H4 (cell line): Measurements from ENCODE around the gene PAQR8. TPM values are rescaled to one million over a fixed set of nuclear protein-coding genes. Genes with fewer than 3 reads are reported as not detected.

ENCODE experiments used
- DNase-seq: peaks from one replicate; pipeline ENCODE4 v3.0.0-alpha.2; 2015; ENCODE audit warnings: low spot score
- total RNA-seq: library from RNA; depleted of rRNA; stranded (reverse); fragments of >200 nt; shearing (Covaris generic); gene quantifications from 2 replicates; pipeline ENCODE4 v1.2.3, GENCODE V29; 2014

PAQR8 gene
- total RNA-seq, 1 experiment from 2014 or later = 3.8 TPM

DNA sequence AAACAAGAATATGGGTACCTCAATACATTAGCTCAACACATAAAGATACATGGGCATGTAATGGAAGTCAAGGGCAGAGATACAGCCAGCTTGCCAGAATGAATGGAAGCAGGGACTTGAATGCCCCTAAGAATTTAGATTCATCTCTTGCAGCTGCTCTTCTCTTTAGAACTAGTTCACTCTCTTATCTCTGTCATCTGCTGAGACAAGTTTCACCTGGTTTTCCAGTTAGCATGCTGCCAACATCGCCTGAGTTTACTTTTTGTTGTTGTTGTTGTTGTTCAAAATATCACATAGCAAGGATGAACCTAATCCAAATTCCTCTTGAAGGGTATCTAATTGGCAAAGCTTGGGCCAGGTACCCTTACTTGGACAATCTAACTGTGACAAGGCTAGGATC, 14.1 kb upstream of the PAQR8 start:
- DNase-seq = no peak

DNA sequence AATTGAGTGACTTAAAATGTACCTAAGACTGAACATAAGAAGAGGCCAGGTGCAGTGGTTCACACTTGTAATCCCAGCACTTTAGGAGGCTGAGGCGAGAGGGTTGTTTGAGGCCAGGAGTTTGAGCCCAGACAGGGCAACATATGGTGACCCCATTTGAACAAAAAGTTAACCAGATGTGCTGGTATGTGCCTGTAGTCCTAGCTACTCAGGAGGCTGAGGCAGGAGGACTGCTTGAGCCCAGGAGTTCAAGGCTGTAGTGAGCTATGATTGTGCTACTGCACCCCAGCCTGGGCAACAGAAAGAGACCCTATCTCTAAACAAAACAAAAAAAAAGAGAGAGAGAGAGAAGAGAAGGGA, 10.1 kb upstream of the PAQR8 start:
- DNase-seq = no peak

DNA sequence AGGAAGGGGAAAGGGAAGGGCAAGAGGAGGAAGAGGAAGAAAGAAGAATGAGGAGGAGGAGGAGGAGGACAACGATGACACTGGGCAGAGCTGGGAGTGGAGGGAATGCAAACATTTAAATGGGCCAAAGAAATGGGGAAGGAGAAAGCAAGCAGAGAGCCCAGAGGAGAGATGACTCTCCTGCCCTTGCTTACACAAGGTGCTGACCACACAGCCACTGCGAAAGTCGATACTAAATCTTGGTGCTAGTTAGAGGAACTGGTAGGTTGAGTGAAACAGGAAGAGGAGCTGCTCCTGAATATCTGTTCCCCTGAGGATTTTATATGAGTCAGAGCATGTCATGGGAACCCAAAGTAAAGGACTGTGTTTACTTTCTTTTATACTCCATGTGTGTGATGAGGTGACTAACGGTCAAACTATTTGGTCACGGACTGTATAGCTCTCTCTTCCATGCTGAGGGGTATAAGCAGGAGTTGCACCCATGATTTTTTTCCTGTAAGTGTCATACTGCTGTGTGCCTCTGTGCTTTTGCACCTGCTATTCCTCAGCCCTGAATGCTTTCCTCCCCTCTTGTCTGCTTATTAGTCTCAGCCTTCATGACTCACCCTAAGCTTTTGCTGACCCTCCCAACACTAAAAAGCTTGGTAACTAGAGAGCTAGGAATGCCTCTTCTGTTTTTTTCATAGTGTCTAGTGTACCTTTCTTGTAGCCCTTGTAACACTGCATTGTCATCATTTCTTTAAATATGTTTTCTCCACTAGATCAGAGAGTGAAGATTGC, 9.5 kb upstream of the PAQR8 start:
- DNase-seq = peak; percentile 95

DNA sequence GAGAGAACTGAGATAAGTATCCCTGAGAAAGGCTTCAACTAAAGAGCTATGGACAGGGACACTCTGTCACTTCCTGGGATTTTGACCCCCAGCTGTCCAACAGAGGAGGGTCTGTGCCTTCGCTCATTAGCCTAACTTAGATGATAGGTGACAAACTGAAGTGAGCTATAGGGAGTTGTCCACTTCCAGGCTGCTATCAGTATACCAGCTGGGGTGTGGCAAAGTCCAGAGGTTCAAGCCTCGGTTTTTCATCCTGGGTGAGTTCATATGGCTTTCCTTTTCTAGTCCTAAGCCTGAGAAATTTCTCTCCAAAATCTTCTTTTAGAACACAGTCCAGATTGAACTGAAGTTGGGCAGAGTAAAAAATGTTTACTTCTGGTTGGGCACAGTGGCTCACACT, 5.9 kb upstream of the PAQR8 start:
- no peak for DNase-seq

DNA sequence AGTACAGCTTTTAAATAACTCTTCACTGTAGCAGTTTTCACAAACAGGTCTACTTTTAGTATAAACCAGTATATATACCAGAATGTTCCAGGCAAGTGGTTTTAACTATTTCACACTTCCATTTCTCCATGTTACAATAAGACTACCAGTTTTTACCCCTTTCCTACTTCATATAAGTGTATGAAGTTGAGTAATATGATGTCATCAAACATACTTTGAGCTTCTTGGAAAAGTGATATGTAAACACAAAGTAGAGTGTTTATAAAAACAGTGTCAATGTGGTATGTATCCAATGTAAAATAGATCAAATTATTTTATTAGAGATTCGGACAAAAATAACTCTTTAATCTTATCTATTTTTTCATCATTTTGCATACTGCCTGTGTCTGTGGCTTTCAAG, 2.5 kb upstream of the PAQR8 start:
- no peak for DNase-seq

DNA sequence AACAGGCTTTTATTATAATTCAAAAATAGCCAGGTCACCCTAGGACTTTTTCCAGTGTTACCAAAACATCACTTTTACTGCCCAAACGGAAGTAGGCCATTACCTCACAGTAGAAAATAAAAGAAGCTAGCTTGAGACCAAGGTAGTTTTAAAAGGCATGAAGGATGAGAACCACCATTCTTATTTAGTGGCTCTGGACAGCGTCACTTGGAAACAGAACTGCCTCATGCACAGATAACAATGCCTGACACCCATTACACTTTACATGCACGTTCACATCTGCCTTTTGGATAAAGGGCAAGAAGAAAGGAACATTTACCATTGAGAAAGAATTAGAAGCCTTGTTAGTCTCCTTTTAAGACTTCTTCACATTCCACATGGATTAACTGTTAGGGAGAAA, 1.9 kb upstream of the PAQR8 start:
- no peak for DNase-seq

DNA sequence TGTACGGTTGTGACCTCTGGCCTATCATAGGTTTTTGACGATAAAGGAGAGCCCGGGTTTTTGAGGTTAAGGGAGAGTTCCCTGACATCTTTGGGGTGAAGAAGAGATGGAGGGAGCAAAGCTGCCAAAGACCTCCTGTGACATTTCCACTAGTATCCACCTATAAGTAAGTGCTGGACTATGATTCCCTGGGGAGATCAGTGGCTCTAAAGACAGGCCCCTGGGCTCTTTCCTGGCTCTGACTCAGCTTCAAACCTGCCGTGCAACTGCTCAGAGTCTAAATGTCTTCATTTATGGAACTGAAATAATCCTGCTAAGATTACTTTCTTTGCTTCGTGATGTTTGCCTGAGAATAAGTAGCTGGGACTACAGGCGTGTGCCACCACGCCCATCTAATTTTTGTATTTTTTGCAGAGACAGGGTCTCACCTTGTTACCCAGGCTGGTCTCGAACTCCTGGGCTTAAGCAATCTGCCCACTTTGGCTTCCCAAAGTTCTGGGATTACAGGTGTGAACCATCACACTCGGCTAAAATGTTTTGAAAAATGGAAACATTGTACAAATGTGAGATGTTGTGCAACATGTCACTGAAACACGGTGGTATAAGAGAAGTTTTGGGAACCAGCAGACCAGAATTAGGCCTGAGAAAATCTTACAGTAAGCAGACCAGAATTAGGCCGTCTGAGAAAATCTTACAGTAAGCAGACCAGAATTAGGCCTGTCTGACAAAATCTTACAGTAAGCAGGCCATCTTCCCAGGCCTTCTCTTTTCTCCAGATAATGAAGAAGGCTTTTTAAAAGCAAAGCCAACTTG, 1.1 kb upstream of the PAQR8 start:
- no peak for DNase-seq

DNA sequence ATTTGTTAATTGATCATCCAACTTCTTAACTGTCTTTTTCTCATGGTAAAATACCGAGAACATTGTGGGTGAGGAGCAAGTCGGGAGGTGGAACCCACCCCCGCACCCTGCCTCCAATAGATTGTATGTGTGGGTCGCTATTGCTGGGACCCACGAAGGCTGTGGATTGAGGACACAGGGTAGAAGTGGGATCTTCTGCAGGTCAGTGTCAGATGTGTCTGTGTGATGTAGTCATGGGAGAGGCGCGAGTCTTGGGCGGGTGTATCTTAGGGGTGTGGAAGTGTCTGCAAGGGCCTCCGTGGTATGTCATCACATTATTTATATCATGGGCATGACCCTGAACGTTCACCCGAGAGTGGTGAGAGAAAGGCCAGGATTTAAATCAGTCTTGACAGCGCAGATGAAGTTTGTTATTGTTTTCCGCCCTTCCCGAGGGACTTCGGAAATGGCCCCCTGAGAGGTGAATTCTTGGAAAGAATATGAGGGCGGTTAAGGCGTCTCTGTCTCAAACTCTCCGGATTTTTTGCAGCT, 472 bp upstream of the PAQR8 start:
- no peak for DNase-seq

DNA sequence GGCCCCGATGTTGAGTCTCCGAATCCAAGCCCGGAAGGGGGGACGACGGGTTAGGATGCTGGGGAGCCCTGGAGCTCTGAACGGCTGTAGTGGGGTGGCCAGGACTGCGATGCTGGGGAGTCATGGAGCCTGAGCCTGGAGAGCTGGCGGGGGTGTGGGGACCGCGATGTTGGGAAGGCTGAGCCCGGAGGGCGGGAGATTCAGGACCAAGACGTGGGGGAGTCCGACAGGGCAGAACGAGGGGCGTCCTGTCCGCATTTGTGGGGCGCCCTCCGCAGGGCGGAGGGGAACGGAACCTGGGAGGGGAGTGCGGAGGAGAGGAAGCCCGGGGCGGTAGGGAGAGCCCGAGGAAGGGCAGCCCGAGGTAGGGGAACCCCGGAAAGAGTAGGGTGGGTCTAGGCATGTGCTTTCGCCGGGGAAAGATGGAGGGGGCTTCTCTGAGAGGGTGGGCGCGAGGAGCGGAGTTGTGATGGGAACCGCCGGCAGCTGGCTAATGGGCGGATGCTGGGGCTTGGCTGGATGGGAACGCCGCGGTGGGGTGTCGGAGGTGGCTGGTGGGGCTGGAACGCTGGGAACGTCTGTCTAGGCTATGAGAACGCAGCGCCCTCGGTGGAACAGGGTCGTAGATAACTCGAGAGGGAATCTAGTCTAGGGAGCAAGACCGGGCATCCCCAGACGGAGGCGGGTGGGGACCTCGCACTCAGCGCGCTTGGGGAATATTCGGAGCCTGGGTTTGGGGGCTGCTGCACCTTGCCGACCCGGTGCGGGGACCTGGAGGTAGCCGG, 684 bp downstream of the PAQR8 start:
- DNase-seq = no peak

DNA sequence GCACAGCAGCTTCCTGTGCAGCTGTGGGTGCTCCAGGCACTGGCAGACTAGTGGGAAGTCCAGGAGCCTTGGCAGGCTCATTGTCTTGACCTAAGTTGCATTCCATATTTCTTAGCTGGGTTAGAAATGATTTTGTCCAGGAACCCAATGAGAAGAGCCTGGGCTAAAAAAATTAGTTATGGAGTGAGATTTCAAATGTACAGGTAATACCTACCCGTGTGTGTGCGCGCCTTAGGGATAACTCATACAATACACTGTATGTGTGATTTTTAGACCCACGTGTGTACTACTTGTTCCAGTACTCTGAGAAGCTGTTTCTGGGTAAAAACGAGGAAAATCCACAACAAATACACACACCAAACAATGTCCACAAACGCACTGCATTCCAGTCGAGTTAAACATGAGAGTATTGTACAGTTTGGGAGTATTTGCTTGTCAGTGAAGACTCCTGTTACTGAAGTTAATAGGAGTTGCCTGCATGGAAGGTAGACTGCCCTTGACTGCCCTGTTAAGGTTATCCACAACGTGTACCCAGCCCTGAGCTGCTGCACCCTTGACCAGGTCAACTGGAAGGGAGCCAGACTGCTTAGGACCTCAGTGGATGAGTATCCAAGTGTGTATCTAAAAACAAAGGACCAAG, 1.4 kb downstream of the PAQR8 start:
- no peak for DNase-seq

DNA sequence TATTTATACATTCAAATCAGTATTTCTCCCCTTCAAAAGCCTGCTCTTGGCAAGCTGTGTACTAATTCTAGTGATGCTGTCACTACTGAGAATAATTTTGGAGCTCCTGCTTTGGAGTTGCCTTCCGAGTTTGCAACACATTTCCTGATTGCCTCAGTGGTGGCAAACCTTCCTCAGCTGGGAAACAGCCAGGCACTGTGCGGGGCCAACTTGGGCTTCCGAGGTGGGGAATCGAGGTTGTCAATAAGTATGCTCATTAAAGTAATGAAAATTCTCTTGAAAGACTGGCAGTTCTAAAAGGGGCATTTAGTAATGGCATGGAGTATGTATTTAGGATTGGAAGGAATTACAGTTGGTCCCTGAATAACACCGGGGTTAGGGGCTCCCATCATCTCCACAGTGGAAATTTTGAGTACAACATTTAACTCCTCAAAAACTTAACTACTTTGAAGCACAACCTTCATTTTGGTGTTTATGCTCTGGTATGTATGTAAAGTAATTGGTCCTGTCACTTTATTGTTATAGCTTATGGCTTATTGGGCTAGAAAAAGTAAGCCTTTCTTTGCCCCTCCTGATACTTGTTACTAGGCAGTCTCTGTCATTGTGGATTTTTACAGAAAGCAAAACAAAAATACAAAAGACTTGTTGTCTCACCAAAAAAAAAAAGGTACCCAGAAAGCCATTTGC, 2.7 kb downstream of the PAQR8 start:
- DNase-seq = no peak

DNA sequence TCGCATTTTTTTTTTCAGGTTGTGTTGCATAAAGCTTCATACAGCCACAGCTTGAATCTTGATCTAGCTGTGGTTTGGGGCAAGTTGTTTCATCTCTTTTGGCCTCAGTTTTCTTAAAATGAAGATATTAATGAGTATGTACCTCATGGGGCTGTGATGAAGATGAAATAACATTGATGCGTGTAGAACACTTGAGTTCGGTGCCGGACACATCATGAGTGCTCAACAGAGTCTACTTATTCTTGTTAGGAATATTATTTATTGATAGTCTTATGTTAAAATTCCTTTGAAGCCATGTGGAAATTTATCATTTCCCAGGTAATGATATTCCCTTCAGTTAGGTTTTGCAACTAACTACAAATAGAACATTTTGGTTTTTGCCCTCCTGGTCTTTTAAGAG, 3.4 kb downstream of the PAQR8 start:
- no peak for DNase-seq

DNA sequence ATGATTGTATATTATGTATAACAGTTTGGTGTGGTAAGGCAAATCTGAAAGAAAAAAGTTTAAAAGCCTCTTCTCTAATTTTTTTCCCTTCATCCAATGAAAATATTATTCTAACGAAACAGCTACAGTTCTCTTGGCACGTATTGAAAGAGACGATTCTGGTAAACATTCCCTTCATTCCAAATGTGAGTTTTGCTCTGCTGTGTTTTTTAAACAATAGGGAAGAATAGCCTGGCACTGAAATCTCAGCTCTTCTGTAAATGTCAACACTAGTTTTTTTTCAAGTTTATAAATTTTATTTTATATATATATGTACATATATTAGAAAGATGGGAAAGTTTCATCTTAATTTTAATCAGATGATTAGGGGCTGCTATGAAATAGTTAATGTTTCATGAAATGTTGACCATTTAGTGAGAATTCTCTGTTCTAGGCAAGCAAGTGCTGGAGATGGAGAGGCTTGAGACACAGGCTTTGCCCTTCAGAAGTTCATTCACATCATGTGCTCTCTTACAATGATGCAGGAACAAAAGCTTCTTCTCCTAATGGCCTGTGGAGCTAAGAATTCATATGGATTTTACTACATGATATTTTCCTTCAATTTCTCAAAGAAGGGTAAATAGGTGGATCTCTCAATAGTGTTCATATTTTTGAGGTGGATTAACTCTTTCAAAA, 4.1 kb downstream of the PAQR8 start:
- DNase-seq = no peak

DNA sequence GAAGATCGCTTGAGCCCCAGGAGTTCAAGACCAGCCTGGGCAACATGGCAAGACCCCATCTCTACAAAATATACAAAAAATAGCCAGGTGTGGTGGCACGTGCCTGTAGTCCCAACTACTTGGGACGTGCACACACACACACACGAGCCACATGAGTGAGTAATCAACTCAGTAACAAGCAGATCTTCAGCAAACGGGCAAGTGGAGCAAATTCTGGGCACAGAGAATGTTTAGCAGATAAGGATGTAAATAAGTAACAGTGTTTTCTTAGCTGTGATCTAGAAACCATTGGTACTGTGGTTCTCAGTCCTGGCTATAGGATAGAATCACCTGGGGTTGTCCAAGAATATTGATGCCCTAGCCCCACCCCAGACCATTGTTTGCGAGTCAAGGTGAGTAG, 6.1 kb downstream of the PAQR8 start:
- DNase-seq = no peak

DNA sequence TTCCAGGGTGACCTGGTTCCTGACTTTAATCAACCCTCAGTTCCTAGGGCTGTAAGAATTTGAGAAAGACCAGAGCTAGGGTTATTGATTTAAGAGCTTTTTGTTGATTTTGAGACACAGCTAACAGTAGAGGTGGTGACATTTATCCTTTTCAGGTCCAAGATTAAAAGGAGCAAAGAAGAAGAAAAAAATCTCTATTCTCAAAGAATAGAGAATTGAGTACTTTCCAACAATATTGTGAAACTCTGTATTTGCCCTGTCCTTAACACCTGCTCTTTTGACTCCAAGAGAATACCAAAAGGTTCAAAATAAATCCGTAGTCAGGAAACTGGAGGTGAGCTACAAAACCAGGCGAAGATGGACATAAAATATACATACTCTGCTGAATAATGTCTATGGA, 7.3 kb downstream of the PAQR8 start:
- DNase-seq = no peak

DNA sequence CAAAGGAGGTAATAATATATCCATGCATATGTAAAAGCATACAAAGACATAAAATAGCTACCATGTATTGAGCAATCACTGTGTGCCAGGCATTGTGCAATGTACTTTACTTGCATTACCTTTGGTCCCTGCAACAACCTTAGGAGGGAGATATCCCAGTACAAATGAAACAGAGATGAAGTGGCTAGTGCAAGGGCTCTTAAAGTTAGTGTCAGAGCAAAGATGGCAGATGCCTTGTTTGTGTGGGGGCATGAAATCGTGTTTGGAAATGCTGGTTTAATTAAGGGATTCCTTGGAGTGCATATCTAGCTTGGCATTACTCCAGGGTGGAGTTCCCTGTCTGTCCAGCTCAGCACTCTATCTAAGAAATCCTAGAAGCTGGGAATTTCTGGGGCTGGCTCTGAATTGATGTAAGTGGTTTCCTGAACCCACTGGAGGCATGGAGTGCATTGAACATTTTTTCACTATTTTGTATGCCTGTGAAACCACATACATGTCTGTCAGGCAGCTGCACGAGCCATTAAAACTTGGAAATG, 9.8 kb downstream of the PAQR8 start:
- no peak for DNase-seq

DNA sequence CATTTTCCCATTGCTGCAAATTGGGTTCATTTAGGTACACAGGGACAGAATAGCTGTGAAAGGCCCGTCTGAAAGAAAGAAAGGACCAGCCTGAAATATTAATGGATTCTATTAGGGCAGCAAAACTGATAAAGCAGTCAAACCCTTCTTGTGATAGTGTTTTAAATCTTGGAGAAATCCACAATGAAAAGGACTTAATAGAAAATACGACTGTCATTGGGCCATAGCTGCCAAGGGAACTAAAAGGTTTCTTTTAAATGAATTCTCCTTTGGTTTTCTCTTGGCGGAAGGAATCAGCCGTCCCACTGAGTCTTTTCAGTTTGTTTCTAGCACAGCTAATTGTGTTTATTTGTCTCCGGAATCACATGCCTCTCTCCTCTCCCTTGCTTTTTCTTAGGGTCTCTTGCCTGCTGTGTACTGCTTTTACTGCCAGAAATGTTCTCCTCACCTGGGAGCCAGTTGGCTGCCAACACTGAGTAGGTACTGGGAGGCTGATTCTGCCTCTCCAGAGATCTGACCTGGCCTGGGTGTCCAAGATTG, 11.3 kb downstream of the PAQR8 start:
- DNase-seq = no peak

DNA sequence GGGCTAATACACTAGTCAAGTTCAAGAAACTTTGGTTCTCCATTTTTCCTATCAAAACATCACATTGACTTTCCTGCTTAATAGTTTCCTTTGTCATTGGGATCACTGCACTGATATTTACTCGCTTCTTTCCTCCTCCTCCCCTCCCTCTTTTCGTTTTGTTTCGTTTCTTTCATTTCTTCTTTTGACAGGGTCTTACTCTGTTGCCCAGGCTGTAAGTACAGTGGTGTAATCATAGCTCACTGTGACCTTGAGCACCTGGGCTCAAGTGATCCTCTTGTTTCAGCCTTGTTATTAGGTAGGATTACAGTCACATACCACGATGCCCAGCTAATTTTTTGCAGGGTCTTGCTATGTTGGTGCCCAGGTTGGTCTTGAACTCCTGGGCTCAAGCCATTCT, 12.3 kb downstream of the PAQR8 start:
- DNase-seq = no peak

DNA sequence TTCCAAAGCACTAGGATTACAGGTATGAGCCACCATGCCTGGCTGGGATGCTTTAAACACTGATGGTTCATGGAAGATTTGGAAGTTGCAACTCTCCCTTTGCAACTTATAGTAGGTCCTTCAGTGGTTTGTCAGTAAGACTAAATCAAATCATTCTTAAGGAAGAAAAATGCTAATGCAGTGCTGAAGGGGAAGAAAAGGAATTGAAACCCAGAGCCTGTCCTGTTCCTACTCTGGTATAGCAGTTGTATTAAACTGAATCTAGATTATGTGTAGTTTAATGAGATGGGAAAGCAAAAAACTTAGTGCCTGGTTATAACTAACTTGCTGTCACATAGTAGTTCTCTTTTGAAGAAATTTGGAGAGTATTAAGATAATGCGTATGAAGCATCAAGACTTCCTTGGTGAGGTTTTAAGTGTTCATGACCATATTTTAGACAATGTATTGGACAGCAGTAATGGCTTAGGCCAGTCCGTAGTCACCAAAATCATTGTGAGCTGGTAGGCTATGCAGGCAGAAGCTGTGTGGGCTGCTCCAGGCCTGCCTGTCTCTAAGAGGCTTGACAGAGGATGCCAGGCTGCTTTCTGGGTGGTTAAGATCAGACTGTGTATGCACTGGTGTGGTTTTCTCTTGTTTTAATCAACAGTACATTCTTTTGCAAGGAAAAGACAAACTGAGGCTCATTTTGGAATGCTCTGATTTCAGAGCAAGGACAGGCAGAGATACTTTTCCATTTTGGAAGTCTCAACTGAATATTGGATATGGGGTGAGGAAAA, 14.0 kb downstream of the PAQR8 start:
- DNase-seq = no peak
